ENCODE data around the gene OR52E5. TPM values are rescaled to one million over a fixed set of nuclear protein-coding genes. Genes with fewer than 3 reads are reported as not detected.

OR52E5 gene
- total RNA-seq, 1 donor from 2014 or later: not detected

- DNase-seq: no peak
These were observed 45.0 kb downstream of the OR52E5 start for GRCh38 chr11:5937868-5938602.

DNA sequence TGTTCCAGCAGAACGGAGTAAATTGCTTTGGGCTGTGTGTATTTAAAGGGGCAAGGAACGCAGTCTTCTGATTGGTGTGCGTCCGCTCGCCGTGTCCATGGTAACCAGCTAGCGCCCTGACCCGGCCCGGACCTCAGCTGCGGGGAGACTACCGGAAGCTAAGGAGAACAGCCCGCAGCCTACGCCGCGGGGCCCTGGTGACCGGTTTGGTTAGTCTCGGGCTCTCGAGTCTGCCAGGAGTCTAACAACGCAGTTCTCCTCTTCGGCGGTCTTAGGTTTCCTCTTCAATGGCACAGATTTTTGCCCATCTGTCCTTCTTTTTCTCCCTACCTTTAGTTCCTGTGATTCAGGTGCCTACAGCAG, 45.6 kb downstream of the OR52E5 start:
- no peak for DNase-seq

DNA sequence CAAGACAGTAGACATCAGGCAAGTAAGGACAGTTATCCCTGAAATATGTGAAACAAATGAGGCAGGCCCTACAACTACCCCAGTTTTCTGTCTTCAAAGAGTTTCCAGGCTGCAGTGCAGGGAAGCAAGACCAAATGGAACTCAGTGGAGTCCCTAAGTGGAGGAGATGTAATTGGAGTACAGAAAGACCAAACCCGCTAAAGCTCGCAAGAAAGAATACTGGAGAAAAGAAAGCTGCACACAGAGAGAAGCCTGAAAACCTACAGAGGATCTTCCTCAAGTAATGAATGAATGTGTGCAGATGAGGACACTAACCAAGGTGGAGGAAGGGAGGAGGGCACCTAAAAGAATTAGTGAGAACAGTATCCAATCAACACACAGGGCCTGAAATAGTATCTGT, 47.7 kb downstream of the OR52E5 start:
- no peak for DNase-seq

GRCh38 chr11:5941951-5942350, 48.9 kb downstream of the OR52E5 start, which contains the start of gene OR56A3:
TSS of gene OR56A3 (plus strand) at chr11:5942251. CDS start at chr11:5947347, 5,096 bp downstream.
- DNase-seq: no peak

Other genes starting within 250 kb of the OR52E5 start
- gene TRIM5, start 208.1 kb upstream of the OR52E5 start, total RNA-seq: 83.0 and 86.6 TPM in 2 replicates
- 133 and 143 TPM in 2 replicates for gene TRIM22, start 203.4 kb upstream of the OR52E5 start, total RNA-seq
- gene OR56B1, start 156.8 kb upstream of the OR52E5 start, total RNA-seq: not detected in 2 replicates
- 0.17 TPM in 1 of 2 replicates, not detected in the other for gene OR52N4, start 139.0 kb upstream of the OR52E5 start, total RNA-seq
- not detected in 2 replicates for gene OR52N5, start 109.9 kb upstream of the OR52E5 start, total RNA-seq
- gene OR52N1, start 101.9 kb upstream of the OR52E5 start, total RNA-seq: not detected in 2 replicates
- not detected in 2 replicates for gene OR52N2, start 84.3 kb upstream of the OR52E5 start, total RNA-seq
- not detected in 2 replicates for gene OR52E6, start 51.3 kb upstream of the OR52E5 start, total RNA-seq
- not detected in 2 replicates for gene OR52E8, start 35.5 kb upstream of the OR52E5 start, total RNA-seq
- not detected in 2 replicates for gene OR52E4, start 12.6 kb upstream of the OR52E5 start, total RNA-seq
- not detected in 2 replicates for gene OR56A3, start 49.0 kb downstream of the OR52E5 start, total RNA-seq
- not detected in 2 replicates for gene OR56A5, start 75.3 kb downstream of the OR52E5 start, total RNA-seq
- gene OR52L1, start 93.8 kb downstream of the OR52E5 start, total RNA-seq: not detected in 2 replicates
- gene OR56A4, start 113.7 kb downstream of the OR52E5 start, total RNA-seq: not detected in 2 replicates
- gene OR56A1, start 137.6 kb downstream of the OR52E5 start, total RNA-seq: 0.14 TPM in 1 of 2 replicates, not detected in the other
- not detected in 2 replicates for gene OR56B4, start 214.5 kb downstream of the OR52E5 start, total RNA-seq